HepG2 (cell line): Measurements from ENCODE around the gene PLEKHG5. TPM values are rescaled to one million over a fixed set of nuclear protein-coding genes. Genes with fewer than 3 reads are reported as not detected.

Experiments used
- ARNT2 ChIP-seq: sonication (generic); formaldehyde crosslinking; IDR thresholded peaks from 2 replicates; pipeline ENCODE4 v1.8.0; 2022; ENCODE audit warnings: mild to moderate bottlenecking, low read depth, missing genetic modification reagents, moderate library complexity
- ATF7-NPFF ChIP-seq: sonication (generic); formaldehyde crosslinking; IDR thresholded peaks from 2 replicates; pipeline ENCODE4 v1.8.1; 2023; ENCODE audit warnings: mild to moderate bottlenecking, low read depth, missing genetic modification reagents, moderate library complexity
- ATRX ChIP-seq: sonication (generic); formaldehyde crosslinking; IDR thresholded peaks from 2 replicates; pipeline ENCODE4 v1.4.0; 2020; ENCODE audit warnings: missing genetic modification reagents, borderline replicate concordance
- CTCF ChIP-seq: sonication (generic); formaldehyde crosslinking; IDR thresholded peaks from 2 replicates; pipeline ENCODE4 v1.5.0; 2020; ENCODE audit warnings: mild to moderate bottlenecking, missing genetic modification reagents, moderate library complexity
- HIC2 ChIP-seq: sonication (generic); formaldehyde crosslinking; IDR thresholded peaks from 2 replicates; pipeline ENCODE4 v1.9.0; 2022; ENCODE audit warnings: low read depth, missing genetic modification reagents
- HNF4A ChIP-seq: sonication (generic); formaldehyde crosslinking; IDR thresholded peaks from 2 replicates; pipeline ENCODE4 v1.4.0; 2020; ENCODE audit warnings: missing genetic modification reagents
- HNRNPL ChIP-seq: fragments of 200-400 bp; formaldehyde crosslinking; IDR thresholded peaks from 2 replicates; pipeline ENCODE4 v1.6.1; 2017; ENCODE audit warnings: mild to moderate bottlenecking, low read depth, low read length
- KAT8 ChIP-seq: IDR thresholded peaks from 2 replicates; pipeline ENCODE4 v1.6.1; 2016; ENCODE audit warnings: missing genetic modification reagents, missing compliant biosample characterization
- KDM5B ChIP-seq: sonication (generic); formaldehyde crosslinking; IDR thresholded peaks from 2 replicates; pipeline ENCODE4 v1.4.0; 2020; ENCODE audit warnings: missing genetic modification reagents, mild to moderate bottlenecking, borderline replicate concordance
- RBFOX2 ChIP-seq: fragments of 200-400 bp; formaldehyde crosslinking; IDR thresholded peaks from 2 replicates; pipeline ENCODE4 v1.6.1; 2017; ENCODE audit warnings: low read depth, mild to moderate bottlenecking, low read length
- REXO4 ChIP-seq: sonication (generic); formaldehyde crosslinking; IDR thresholded peaks from 2 replicates; pipeline ENCODE4 v1.8.0; 2022; ENCODE audit warnings: missing genetic modification reagents, mild to moderate bottlenecking, borderline replicate concordance
- SIX1 ChIP-seq: sonication (generic); formaldehyde crosslinking; IDR thresholded peaks from 2 replicates; pipeline ENCODE4 v1.4.0; 2020; ENCODE audit warnings: missing genetic modification reagents, borderline replicate concordance
- SMC3 ChIP-seq: IDR thresholded peaks from 2 replicates; pipeline ENCODE4 v1.6.1; 2011; ENCODE audit warnings: low read length, improper control_type of control experiment
- TBX2 ChIP-seq: sonication (generic); formaldehyde crosslinking; IDR thresholded peaks from 2 replicates; pipeline ENCODE4 v1.5.0; 2020; ENCODE audit warnings: missing genetic modification reagents, mild to moderate bottlenecking, borderline replicate concordance
- TFAP4 ChIP-seq: sonication (generic); IDR thresholded peaks from 2 replicates; pipeline ENCODE4 v1.6.1; 2016; ENCODE audit warnings: low read depth, borderline replicate concordance
- ZKSCAN8 ChIP-seq: IDR thresholded peaks from 2 replicates; pipeline ENCODE4 v1.6.1; 2016; ENCODE audit warnings: borderline replicate concordance, missing genetic modification reagents, missing compliant biosample characterization
- ZNF225 ChIP-seq: sonication (generic); formaldehyde crosslinking; IDR thresholded peaks from 2 replicates; pipeline ENCODE4 v1.4.0; 2020; ENCODE audit warnings: mild to moderate bottlenecking, missing genetic modification reagents
- ZNF546 ChIP-seq: sonication (generic); formaldehyde crosslinking; conservative IDR thresholded peaks from 2 replicates; pipeline ENCODE4 v1.8.1; 2023; ENCODE audit warnings: mild to moderate bottlenecking, missing genetic modification reagents
- ZNF550 ChIP-seq: sonication (generic); formaldehyde crosslinking; IDR thresholded peaks from 2 replicates; pipeline ENCODE4 v1.4.0; 2020; ENCODE audit warnings: mild to moderate bottlenecking, missing genetic modification reagents, borderline replicate concordance
- ZNF687 ChIP-seq: sonication (generic); formaldehyde crosslinking; IDR thresholded peaks from 2 replicates; pipeline ENCODE4 v1.5.1; 2020; ENCODE audit warnings: mild to moderate bottlenecking, missing genetic modification reagents, moderate library complexity
- ZNF691 ChIP-seq: sonication (generic); formaldehyde crosslinking; IDR thresholded peaks from 2 replicates; pipeline ENCODE4 v1.4.0; 2020; ENCODE audit warnings: missing genetic modification reagents, low read depth, mild to moderate bottlenecking, borderline replicate concordance
- ZNF7 ChIP-seq: IDR thresholded peaks from 2 replicates; pipeline ENCODE4 v1.6.1; 2016; ENCODE audit warnings: missing biosample characterization, missing genetic modification reagents
- polyA plus RNA-seq, 8 experiments: library from polyadenylated mRNA; depleted of rRNA in 3 of 8; stranded (reverse) in 7 of 8; unstranded in 1 of 8; fragments of >200 nt; fragmentation: Illumina TruSeq in 4 of 8; extraction: Trizol in 4 of 8; gene quantifications; 2 replicates each; pipeline versions ENCODE4 v1.2.1 to v1.2.3, GENCODE V29; 2011 to 2016; ENCODE audit warnings: low read depth in 4 of 8, missing spikeins in 1 of 8, mixed read lengths in 1 of 8; ENCODE audit not compliant: insufficient read depth in 1 of 8
- total RNA-seq, 5 experiments: library from RNA; depleted of rRNA; stranded (reverse); fragments of >200 nt; fragmentation: Illumina TruSeq; extraction: Trizol; gene quantifications; 2 replicates each; pipeline ENCODE4 v1.2.3, GENCODE V29; 2016; ENCODE audit warnings: low read depth in 1 of 5

The PLEKHG5 gene
- total and polyA plus RNA-seq, 2 of the 13 experiments (the other 11 are each of a cell fraction or from before 2014, with no cell fraction given) = 1.9 to 3.5 TPM

- TF ChIP-seq ATF7-NPFF (no peak), TBX2 (CRISPR knock-in tag) (0 out of 2 replicates have a peak, but pooled peaks have one; percentile 8), KAT8 (CRISPR knock-in tag) (no peak), ZNF546 (CRISPR knock-in tag) (peak; percentile 50; the same call in 1 of the 2 replicates), ZNF7 (CRISPR knock-in tag) (no peak), SIX1 (CRISPR knock-in tag) (no peak), ZNF691 (CRISPR knock-in tag) (no peak), CTCF (CRISPR knock-in tag) (0 out of 2 replicates have a peak, but pooled peaks have one; percentile 8), ZNF550 (no peak), ZKSCAN8 (CRISPR knock-in tag) (no peak), KDM5B (no peak), HNRNPL (peak; percentile 90), ZNF687 (CRISPR knock-in tag) (peak; percentile 71), HIC2 (CRISPR knock-in tag) (peak; percentile 86), ARNT2 (CRISPR knock-in tag) (peak; percentile 64), ZNF225 (CRISPR knock-in tag) (no peak), REXO4 (CRISPR knock-in tag) (no peak), RBFOX2 (peak; percentile 54), ATRX (no peak), HNF4A (no peak), SMC3 (no peak), TFAP4 (no peak)
Measured at GRCh38 chr1:6450005-6450450, 41.4 kb downstream of the PLEKHG5 start (continued).
